SU-DHL-6 (cell line): Measurements from ENCODE around the gene MS4A15.

Experiments used
- CTCF ChIP-seq: fragments of 200-600 bp; sonication (generic); IDR thresholded peaks from one replicate; pipeline ENCODE4 v1.5.1; 2017; ENCODE audit warnings: antibody characterized with exemption, mild to moderate bottlenecking, low read length, moderate library complexity; ENCODE audit not compliant: insufficient read depth, poor library complexity, severe bottlenecking
- EZH2phosphoT487 ChIP-seq: fragments of 200-600 bp; sonication (generic), shearing (Covaris generic); conservative IDR thresholded peaks from 2 replicates; pipeline ENCODE4 v1.6.1; 2018; ENCODE audit warnings: mild to moderate bottlenecking, antibody characterized with exemption, low read length, moderate library complexity, mixed read lengths

GRCh38 chr11:60813324-60813723, 56.7 kb downstream of the MS4A15 start:
- TF ChIP-seq CTCF (no peak), EZH2phosphoT487 (no peak)
